ENCODE measurements around the gene MYO1B. TPM values are rescaled to one million over a fixed set of nuclear protein-coding genes. Genes with fewer than 3 reads are reported as not detected.
A peak's percentile ranks its signal among the peaks of the same experiment; 100 is the strongest.

The MYO1B gene
- total and polyA plus RNA-seq, 10 of the 15 experiments (the other 5 are each of a cell fraction or from before 2014, with no cell fraction given), result 0.10 to 4.2 (median 1.6) TPM

DNA sequence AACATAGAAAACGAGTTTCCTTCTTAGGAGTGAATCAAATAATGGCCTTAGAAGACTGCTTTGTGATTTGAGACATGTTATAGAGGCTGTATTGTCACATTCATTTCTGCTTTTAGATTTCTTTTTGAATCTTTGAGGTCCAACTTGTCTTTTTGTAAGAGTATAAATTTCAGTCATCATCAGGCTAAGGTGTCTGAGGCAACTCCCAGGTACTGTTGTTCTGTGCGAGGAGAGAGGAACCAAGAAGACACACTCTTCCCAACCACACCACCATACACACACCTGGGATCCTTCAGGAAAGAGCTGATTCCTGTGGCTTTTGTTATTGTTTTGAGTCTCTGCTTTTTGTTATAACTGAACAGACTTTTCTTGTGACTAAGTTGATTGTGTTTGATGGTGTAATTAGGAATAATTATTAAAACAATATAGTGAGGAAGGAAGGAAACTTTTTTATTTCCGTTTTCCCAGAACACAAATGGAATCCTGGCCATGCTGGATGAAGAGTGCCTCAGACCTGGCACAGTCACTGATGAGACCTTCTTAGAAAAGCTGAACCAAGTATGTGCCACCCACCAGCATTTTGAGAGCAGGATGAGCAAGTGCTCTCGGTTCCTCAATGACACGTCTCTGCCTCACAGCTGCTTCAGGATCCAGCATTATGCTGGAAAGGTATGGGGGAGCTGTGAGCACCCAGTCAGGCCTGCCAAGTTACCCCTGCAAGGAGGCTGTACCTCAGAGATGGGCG lies 140.4 kb downstream of the MYO1B start:
- 2% methylated on average over 6 of the region's 6 CpGs for WGBS (ENCODE audit: insufficient coverage, insufficient replicate concordance, low lambda C conversion rate, missing lambda C conversion rate)
- CTCF ChIA-PET, result interaction anchor here (0.6 kb wide), 1 partner anchor 14 kb away, joined by 3 read pairs; no protein-coding TSS in a partner anchor
- no peaks in the 10 kb centered on the region for H3K36me3 ChIP-seq (ENCODE audit: control insufficient read depth in 2 of 2, insufficient read depth in 2 of 2, low read length in 1 of 2)
- no peak overlapping the region for H3K4me2 ChIP-seq (ENCODE audit: control insufficient read depth, insufficient read depth)
- no peak overlapping the region for H3K4me3 ChIP-seq
- ATAC-seq, result peak; percentile 74
- intact Hi-C loops (cut with micrococcal nuclease; ENCODE audit: unreplicated experiment) (no loop called here), in situ Hi-C loops (cut with MboI) (no loop called here)
- DNase-seq (ENCODE audit: low read depth, low spot score), result no peak
- H3K9me3 ChIP-seq (replicated peaks; ENCODE audit: control insufficient read depth, insufficient read depth, low read length), result no peaks in the 10 kb centered on the region
- no peaks in the 10 kb centered on the region for H4K20me1 ChIP-seq (ENCODE audit: control insufficient read depth, insufficient read depth)
- SMC1A ChIA-PET (ENCODE audit: uncharacterized antibody, unreplicated experiment), result interaction anchor here (1.2 kb wide), 1 partner anchor 10 kb away, joined by 3 read pairs; no protein-coding TSS in a partner anchor
- H3K79me2 ChIP-seq (ENCODE audit: control insufficient read depth, insufficient read depth, low read length), result no peaks in the 10 kb centered on the region
- no peak overlapping the region for H3K9ac ChIP-seq (ENCODE audit: control insufficient read depth, insufficient read depth, low read length)
- RAD21 ChIA-PET (ENCODE audit: unreplicated experiment), result no interaction called here
- TF ChIP-seq EED (IDR thresholded peaks at IDR 0.05; ENCODE audit: low read depth), result peak; percentile 38; the same call in 1 of the 2 replicates
- TF ChIP-seq EGR1 (IDR thresholded peaks at IDR 0.05; ENCODE audit: borderline replicate concordance in 1 of 2, low read depth in 2 of 2, low read length in 2 of 2), result no peak
- TF ChIP-seq RFX5 (IDR thresholded peaks at IDR 0.05; ENCODE audit: low read depth, low read length), result no peak
- no peak for TF ChIP-seq ZNF384 (IDR thresholded peaks at IDR 0.05; ENCODE audit: borderline replicate concordance, low read depth, low read length)
- no peak for TF ChIP-seq KDM1A (IDR thresholded peaks at IDR 0.05; ENCODE audit: borderline replicate concordance)
- no peak for TF ChIP-seq NFXL1 (IDR thresholded peaks at IDR 0.05; ENCODE audit: borderline replicate concordance)
- TF ChIP-seq STAT1 (conservative IDR thresholded peaks at IDR 0.05), result no peak
- no peak for TF ChIP-seq RCOR1 (conservative IDR thresholded peaks at IDR 0.05; ENCODE audit: low read depth, low read length)
- no peak for TF ChIP-seq E4F1 (IDR thresholded peaks at IDR 0.05; ENCODE audit: borderline replicate concordance, partially characterized antibody)
- TF ChIP-seq CHD1 (IDR thresholded peaks at IDR 0.05; ENCODE audit: low read depth, low read length), result no peak
- 0 out of 2 replicates have a peak, but pooled peaks have one; percentile 10 for TF ChIP-seq IRF4 (IDR thresholded peaks at IDR 0.05; ENCODE audit: low read depth, low read length)
- peak; percentile 23; the same call in 1 of the 2 replicates for TF ChIP-seq SPI1 (IDR thresholded peaks at IDR 0.05; ENCODE audit: borderline replicate concordance, insufficient read depth, low read depth, low read length)
- no peak for TF ChIP-seq MEF2A (IDR thresholded peaks at IDR 0.05; ENCODE audit: insufficient read depth, low read depth, low read length)
- TF ChIP-seq POLR2A (IDR thresholded peaks at IDR 0.05; ENCODE audit: low read depth, low read length), result no peak
- no TSS peak for BruUV-seq (replicated peaks)
- POLR2A ChIA-PET, result interaction anchor here (0.5 kb wide), 1 partner anchor 13 kb away, joined by 4 read pairs; no protein-coding TSS in a partner anchor
- H3K27me3 ChIP-seq (replicated peaks in 1 of 2; ENCODE audit: control insufficient read depth in 2 of 2, insufficient read depth in 2 of 2, low read length in 1 of 2), result 0 out of 4 replicates have a peak, but pooled peaks cover 0 to 4% of the 10 kb centered on the region in 2 experiments
- no peak overlapping the region for H2AFZ ChIP-seq (ENCODE audit: control insufficient read depth, low read depth, low read length)
- no peak for FAIRE-seq
- no peak overlapping the region for H3K27ac ChIP-seq (ENCODE audit: control insufficient read depth, insufficient read depth)
- H3K4me1 ChIP-seq (ENCODE audit: control insufficient read depth, insufficient read depth, low read length), result no peaks in the 10 kb centered on the region

Measured in GM12878 (cell line).